TTC549 (cell line): ENCODE measurements around the gene CLTCL1.
"Not testable (repeated sequence)": the region's sequence is repeated elsewhere in the genome, so short reads cannot be mapped to it uniquely, and the experiment has no call there.

Experiments used
- FAIRE-seq: peaks from 2 replicates; lab custom pipeline; 2012; peaks lifted over from hg19 to GRCh38; lab: Jason Lieb, UNC

The CLTCL1 gene

GRCh38 chr22:19290400-19291217, 910 bp downstream of the CLTCL1 start:
- FAIRE-seq, result no peak

GRCh38 chr22:19289475-19290161, 1.9 kb downstream of the CLTCL1 start:
- no peak for FAIRE-seq

DNA sequence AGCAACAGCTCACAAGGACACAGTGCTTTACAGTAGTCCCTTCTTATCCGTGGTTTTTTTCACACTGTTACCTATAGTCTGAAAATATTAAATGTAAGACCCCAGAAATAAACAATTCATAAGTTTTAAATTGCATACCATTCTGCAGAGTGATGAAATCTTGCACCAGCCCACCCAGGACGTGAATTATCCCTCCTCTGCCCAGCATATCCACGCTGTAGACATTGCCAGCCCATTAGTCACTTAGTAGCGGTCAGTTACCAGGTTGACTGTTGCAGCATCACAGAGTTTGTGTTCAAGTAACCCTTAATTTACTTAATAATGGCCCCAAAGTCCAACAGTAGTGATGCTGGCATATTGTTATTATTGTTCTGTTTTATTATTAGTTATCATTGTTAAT, 3.6 kb downstream of the CLTCL1 start:
- no peak for FAIRE-seq

- no peak for FAIRE-seq
Measured at GRCh38 chr22:19287076-19287707, 4.3 kb downstream of the CLTCL1 start.

GRCh38 chr22:19285831-19286230, 5.7 kb downstream of the CLTCL1 start:
- no peak for FAIRE-seq

- not testable (repeated sequence) for FAIRE-seq
Measured at GRCh38 chr22:19279143-19279542, 12.4 kb downstream of the CLTCL1 start.

DNA sequence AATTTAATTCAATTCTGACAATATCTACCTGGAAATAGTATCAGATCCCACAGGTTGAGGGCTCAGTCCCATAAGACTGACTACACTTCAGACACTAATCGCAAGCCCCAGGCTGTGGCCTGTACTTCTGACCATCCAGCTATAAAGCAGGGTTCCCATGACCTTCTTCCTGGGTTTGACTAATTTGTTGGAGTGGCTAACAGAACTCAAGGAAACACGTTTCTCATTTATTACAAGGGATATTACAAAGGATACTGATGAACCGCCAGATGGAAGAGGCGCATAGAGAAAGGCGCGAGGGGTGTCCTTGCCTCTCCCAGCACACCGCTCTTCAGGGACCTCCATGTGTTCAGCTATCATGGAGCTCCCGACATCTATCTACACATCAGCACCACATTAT, 13.7 kb downstream of the CLTCL1 start:
- FAIRE-seq, result no peak

DNA sequence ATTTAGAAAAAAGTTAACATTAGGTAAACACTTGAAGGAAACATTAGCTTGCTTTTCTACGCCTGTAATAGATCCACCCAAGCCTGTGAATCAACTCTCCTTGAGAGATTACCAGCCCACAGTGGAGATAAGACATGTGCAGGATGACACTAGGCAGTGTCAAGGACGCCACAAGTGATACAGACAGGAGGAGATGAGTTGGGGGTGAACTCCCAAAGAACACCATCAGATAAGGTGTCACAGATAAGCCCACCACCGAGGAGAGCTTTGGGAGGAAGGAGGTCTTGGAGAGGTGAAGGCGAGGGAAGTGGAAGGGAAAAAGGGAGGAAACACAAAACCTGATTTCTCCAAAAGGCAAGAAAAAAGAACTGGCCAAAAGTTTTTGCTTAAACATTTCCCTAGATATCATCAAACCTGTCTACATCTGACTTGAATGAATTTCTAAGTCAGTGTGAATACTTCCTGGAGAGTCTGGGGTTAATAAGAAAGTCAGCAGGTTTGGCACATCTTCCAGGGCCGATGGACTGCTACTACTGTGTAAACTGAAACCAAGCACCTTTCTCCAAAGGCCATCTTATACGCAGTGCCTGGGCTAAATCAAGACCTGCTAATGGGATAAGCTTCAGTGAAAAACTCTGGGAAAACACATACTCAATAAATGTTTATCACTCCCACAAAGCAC, 15.5 kb downstream of the CLTCL1 start:
- no peak for FAIRE-seq

GRCh38 chr22:19275513-19275912, 16.0 kb downstream of the CLTCL1 start:
- no peak for FAIRE-seq

DNA sequence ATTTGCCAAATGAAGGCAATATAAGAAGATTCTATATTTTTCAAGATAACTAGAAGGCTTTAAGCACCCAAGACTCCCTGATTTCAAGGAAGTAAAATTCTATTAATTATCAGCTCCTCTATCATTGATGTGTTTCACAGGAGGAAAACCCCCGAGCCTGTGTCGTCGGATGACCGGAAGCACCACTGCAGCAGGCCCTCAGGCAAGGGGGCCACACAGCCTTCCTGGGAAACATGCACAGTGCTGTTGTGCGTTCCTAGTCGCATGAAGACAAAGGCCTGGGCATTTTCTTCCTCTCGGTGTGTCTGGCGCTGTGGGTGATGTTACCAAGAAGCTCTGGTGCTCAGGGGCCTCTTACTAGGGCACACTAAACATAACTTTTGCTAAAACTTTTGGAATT, 16.4 kb downstream of the CLTCL1 start:
- no peak for FAIRE-seq

GRCh38 chr22:19271856-19272535, 19.5 kb downstream of the CLTCL1 start:
- FAIRE-seq, result no peak

DNA sequence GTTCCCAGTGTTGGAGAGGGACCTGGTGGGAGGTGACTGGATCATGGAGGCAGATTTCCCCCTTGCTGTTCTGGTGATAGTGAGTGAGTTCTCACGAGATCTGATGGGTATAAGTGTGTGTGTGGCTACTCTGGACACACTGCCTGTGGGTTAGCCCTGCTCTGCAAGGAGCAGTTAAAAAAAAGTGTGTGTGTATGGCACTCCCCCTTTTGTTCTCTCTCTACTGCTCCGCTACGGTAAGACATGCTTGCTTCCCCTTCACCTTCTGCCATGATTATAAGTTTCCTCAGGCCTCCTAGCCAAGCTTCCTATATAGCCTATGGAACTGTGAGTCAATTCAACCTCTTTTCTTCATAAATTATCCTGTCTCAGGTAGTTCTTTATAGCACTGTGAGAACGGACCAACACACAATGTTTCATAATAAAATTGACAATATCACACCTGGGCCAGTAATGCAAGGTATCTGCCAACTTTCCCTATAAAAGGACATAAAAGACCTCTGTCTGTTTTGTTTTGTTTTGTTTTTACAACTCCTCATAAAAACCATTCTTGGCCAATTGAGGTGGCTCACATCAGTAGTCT, 20.2 kb downstream of the CLTCL1 start:
- no peak for FAIRE-seq

- FAIRE-seq, result no peak
Measured at GRCh38 chr22:19270873-19271272, 20.6 kb downstream of the CLTCL1 start.

DNA sequence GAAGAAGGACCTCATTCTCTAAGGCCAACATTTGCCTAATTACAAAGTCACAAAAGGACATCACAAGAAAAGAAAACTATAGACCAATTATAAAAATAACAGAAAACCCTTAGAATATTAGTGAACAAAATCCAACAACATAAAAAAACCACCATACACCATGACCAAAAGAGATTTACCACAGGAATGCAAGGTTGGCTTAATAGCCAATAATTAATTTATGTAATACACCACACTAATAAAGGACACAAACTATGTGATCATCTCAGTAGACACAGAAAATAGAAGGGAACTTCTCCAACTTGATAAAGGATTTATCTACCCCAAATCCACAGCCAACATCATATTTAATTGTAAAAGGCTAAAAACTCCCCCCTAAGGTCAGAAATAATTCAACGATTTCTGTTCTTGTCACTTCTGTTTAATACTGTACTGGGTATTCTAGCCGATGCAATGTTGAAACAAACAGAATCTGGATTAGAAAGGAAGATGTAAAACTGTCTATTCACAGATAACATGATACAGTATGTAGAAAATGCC, 24.9 kb downstream of the CLTCL1 start:
- FAIRE-seq, result no peak

DNA sequence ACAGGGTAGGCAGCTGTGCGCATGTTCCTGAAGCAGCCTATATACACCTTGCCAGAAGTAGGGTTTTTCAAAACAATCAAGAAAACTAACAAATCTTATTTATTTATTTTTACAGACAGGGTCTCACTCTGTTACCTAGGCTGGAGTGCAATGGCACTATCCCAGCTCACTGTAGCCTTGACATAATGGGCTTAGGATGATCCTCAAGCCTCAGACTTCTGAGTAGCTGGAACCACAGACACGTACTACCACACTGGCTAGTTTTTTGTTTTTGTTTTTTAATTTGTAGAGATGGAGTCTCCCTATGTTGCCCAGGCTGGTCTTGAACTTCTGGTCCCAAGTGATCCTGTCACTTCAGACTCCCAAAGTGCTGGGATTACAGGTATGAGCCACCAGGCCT, 25.7 kb downstream of the CLTCL1 start:
- FAIRE-seq, result no peak

GRCh38 chr22:19260804-19261203, 30.7 kb downstream of the CLTCL1 start:
- no peak for FAIRE-seq

- no peak for FAIRE-seq
Measured at GRCh38 chr22:19260194-19260593, 31.3 kb downstream of the CLTCL1 start.

- FAIRE-seq, result not testable (repeated sequence)
Measured at GRCh38 chr22:19258968-19259288, 32.6 kb downstream of the CLTCL1 start.

GRCh38 chr22:19258371-19258770, 33.1 kb downstream of the CLTCL1 start:
- FAIRE-seq, result no peak

GRCh38 chr22:19256362-19256761, 35.2 kb downstream of the CLTCL1 start:
- not testable (repeated sequence) for FAIRE-seq

DNA sequence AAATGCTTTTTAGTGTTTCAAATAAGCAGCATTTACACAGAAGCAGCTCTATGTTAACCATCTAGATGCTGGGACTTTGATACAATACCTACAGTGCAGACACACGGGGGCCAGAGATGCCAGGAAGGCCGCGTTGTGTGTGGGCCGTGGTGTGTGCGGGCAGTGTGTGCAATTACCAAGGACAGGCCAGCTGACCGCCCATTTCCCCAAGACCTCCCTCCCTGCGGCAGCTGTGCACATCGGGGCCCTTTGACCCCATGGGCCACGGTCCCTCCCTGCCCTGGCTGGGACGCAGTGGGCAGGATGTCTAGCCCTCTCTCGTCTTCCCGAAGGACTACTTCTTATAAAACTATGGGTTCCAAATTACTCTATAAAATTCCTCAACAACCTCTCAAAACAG, 38.4 kb downstream of the CLTCL1 start:
- FAIRE-seq, result no peak
